A673 (cell line): ENCODE data around the gene ST8SIA1.

Source experiments
- EZH2 ChIP-seq: fragments of 200-600 bp; sonication (generic); IDR thresholded peaks from 2 replicates; pipeline ENCODE4 v1.6.1; 2017; ENCODE audit warnings: borderline replicate concordance, low read depth, mild to moderate bottlenecking, mixed read lengths, antibody characterized with exemption, low read length; ENCODE audit not compliant: poor library complexity, severe bottlenecking
- TF ChIP-seq, protein P1 (sequence below): fragments of 300-800, 200-600 bp; sonication (generic); conservative IDR thresholded peaks from 2 replicates; pipeline ENCODE4 v1.5.1; 2017; ENCODE audit warnings: low read depth, mild to moderate bottlenecking, antibody characterized with exemption, low read length, moderate library complexity, mixed read lengths

GRCh38 chr12:22206111-22206728 is 128.3 kb downstream of the ST8SIA1 start:
- TF ChIP-seq, protein P1, sequence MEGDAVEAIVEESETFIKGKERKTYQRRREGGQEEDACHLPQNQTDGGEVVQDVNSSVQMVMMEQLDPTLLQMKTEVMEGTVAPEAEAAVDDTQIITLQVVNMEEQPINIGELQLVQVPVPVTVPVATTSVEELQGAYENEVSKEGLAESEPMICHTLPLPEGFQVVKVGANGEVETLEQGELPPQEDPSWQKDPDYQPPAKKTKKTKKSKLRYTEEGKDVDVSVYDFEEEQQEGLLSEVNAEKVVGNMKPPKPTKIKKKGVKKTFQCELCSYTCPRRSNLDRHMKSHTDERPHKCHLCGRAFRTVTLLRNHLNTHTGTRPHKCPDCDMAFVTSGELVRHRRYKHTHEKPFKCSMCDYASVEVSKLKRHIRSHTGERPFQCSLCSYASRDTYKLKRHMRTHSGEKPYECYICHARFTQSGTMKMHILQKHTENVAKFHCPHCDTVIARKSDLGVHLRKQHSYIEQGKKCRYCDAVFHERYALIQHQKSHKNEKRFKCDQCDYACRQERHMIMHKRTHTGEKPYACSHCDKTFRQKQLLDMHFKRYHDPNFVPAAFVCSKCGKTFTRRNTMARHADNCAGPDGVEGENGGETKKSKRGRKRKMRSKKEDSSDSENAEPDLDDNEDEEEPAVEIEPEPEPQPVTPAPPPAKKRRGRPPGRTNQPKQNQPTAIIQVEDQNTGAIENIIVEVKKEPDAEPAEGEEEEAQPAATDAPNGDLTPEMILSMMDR, result no peak
- no peak for TF ChIP-seq EZH2
